Peyer's patch (tissue), 4 donors: ENCODE measurements around the gene SEMA3F. TPM values are rescaled to one million over a fixed set of nuclear protein-coding genes. Genes with fewer than 3 reads are reported as not detected.

Source experiments
- DNase-seq, 3 donors: peaks; one replicate each; pipeline ENCODE4 v3.0.0-alpha.2; 2017 to 2019
- H3K27ac ChIP-seq, 4 donors: fragments of 200-600 bp; sonication (generic); one replicate each; pipeline ENCODE4 v1.5.1; 2016 to 2019
- H3K27me3 ChIP-seq, 2 donors: fragments of 200-600 bp; sonication (generic); one replicate each; pipeline ENCODE4 v1.5.1; 2019
- H3K36me3 ChIP-seq, 3 donors: fragments of 200-600 bp; sonication (generic); one replicate each; pipeline ENCODE4 v1.5.1; 2016 to 2019
- H3K4me1 ChIP-seq, 4 donors: fragments of 200-600 bp; sonication (generic); one replicate each; pipeline ENCODE4 v1.5.1; 2016 to 2019
- H3K4me3 ChIP-seq, 4 donors: fragments of 200-600 bp; sonication (generic); 1 replicate in 3 of 4; 2 replicates in 1 of 4; pipeline ENCODE4 v1.5.1; 2016 to 2019; ENCODE audit warnings: mild to moderate bottlenecking in 1 of 4
- H3K9me3 ChIP-seq, 4 donors: fragments of 200-600 bp; sonication (generic); one replicate each; pipeline ENCODE4 v1.5.1; 2016 to 2019; ENCODE audit warnings: mild to moderate bottlenecking in 1 of 4
- POLR2A ChIP-seq, 2 donors: fragments of 450-650 bp; IDR thresholded peaks; one replicate each; pipeline ENCODE4 v1.5.1; 2017; ENCODE audit warnings: antibody characterized with exemption in 2 of 2, mild to moderate bottlenecking in 2 of 2, moderate library complexity in 2 of 2
- total RNA-seq, 4 donors: library from RNA; depleted of rRNA; stranded (reverse); fragments of >200 nt; gene quantifications; one replicate each; pipeline ENCODE4 v1.1.0, GENCODE V29; 2016
- TF ChIP-seq, protein P1 (sequence below), 6 experiments: fragments of 450-650 bp in 4 of 6; fragments of 200-600 bp in 2 of 6; sonication (generic) in 1 of 6; IDR thresholded peaks; one replicate each; pipeline ENCODE4 v1.5.1; 2017 to 2019; ENCODE audit warnings: antibody characterized with exemption in 6 of 6, mild to moderate bottlenecking in 3 of 6, moderate library complexity in 1 of 6

SEMA3F gene
- total RNA-seq, 4 donors from 2014 or later = 21.2 to 41.0 (median 23.2) TPM

GRCh38 chr3:50169858-50170257, 14.7 kb downstream of the SEMA3F start:
- Histone ChIP-seq H3K36me3 (no peaks in the 10 kb centered on the region), H3K27ac (peak overlapping the region in 2 of 4 donors; percentile 25 to 72), H3K4me3 (no peak overlapping the region), H3K27me3 (no peaks in the 10 kb centered on the region), H3K9me3 (no peaks in the 10 kb centered on the region), H3K4me1 (peaks cover 0 to 75% (median 11%) of the 10 kb centered on the region in 4 donors)
- no peak for TF ChIP-seq POLR2A (IDR thresholded peaks at IDR 0.05)
- TF ChIP-seq, protein P1, sequence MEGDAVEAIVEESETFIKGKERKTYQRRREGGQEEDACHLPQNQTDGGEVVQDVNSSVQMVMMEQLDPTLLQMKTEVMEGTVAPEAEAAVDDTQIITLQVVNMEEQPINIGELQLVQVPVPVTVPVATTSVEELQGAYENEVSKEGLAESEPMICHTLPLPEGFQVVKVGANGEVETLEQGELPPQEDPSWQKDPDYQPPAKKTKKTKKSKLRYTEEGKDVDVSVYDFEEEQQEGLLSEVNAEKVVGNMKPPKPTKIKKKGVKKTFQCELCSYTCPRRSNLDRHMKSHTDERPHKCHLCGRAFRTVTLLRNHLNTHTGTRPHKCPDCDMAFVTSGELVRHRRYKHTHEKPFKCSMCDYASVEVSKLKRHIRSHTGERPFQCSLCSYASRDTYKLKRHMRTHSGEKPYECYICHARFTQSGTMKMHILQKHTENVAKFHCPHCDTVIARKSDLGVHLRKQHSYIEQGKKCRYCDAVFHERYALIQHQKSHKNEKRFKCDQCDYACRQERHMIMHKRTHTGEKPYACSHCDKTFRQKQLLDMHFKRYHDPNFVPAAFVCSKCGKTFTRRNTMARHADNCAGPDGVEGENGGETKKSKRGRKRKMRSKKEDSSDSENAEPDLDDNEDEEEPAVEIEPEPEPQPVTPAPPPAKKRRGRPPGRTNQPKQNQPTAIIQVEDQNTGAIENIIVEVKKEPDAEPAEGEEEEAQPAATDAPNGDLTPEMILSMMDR (IDR thresholded peaks at IDR 0.05) = no peak
- DNase-seq = no peak

GRCh38 chr3:50170689-50171088, 15.6 kb downstream of the SEMA3F start:
- Histone ChIP-seq H3K4me1 (peaks cover 0 to 67% (median 10%) of the 10 kb centered on the region in 4 donors), H3K27me3 (no peaks in the 10 kb centered on the region), H3K36me3 (peaks cover 0 to 4% (median 0%) of the 10 kb centered on the region in 3 donors), H3K4me3 (no peak overlapping the region), H3K27ac (peak overlapping the region in 2 of 4 donors; percentile 48 to 72), H3K9me3 (no peaks in the 10 kb centered on the region)
- no peak for TF ChIP-seq POLR2A (IDR thresholded peaks at IDR 0.05)
- TF ChIP-seq, protein P1 (IDR thresholded peaks at IDR 0.05) = no peak
- DNase-seq = no peak

- Histone ChIP-seq H3K36me3 (peaks cover 0 to 4% (median 0%) of the 10 kb centered on the region in 3 donors), H3K4me1 (peaks cover 0 to 62% (median 5%) of the 10 kb centered on the region in 4 donors), H3K27me3 (no peaks in the 10 kb centered on the region), H3K4me3 (no peak overlapping the region), H3K27ac (peak overlapping the region in 3 of 4 donors; percentile 1 to 72 (median 48)), H3K9me3 (no peaks in the 10 kb centered on the region)
- no peak for TF ChIP-seq POLR2A (IDR thresholded peaks at IDR 0.05)
- TF ChIP-seq, protein P1 (IDR thresholded peaks at IDR 0.05) = no peak
- peak in 2 of 3 donors; percentile 69 to 81 for DNase-seq
Observed at GRCh38 chr3:50171540-50172301, 16.6 kb downstream of the SEMA3F start.

- peaks cover 0 to 4% (median 0%) of the 10 kb centered on the region in 3 donors for H3K36me3 ChIP-seq
- no peaks in the 10 kb centered on the region for H3K27me3 ChIP-seq
- H3K27ac ChIP-seq = peak overlapping the region in 1 of 4 donors; percentile 72
- TF ChIP-seq, protein P1 (IDR thresholded peaks at IDR 0.05) = no peak
- no peak for TF ChIP-seq POLR2A (IDR thresholded peaks at IDR 0.05)
- no peaks in the 10 kb centered on the region for H3K9me3 ChIP-seq
- H3K4me1 ChIP-seq = peaks cover 0 to 60% (median 5%) of the 10 kb centered on the region in 4 donors
- H3K4me3 ChIP-seq = no peak overlapping the region
- peak in 1 of 3 donors; percentile 63 for DNase-seq
Observed at GRCh38 chr3:50172626-50173220, 17.6 kb downstream of the SEMA3F start.

- DNase-seq = no peak
Observed at GRCh38 chr3:50173685-50174516, 18.8 kb downstream of the SEMA3F start.

More at GRCh38 chr3:50173685-50174516, 18.8 kb downstream of the SEMA3F start:
- TF ChIP-seq, protein P1 (IDR thresholded peaks at IDR 0.05) = no peak
- TF ChIP-seq POLR2A (IDR thresholded peaks at IDR 0.05) = no peak
- no peaks in the 10 kb centered on the region for H3K9me3 ChIP-seq
- H3K4me3 ChIP-seq = no peak overlapping the region
- H3K27ac ChIP-seq = no peak overlapping the region
- peaks cover 0 to 49% (median 5%) of the 10 kb centered on the region in 4 donors for H3K4me1 ChIP-seq
- no peaks in the 10 kb centered on the region for H3K27me3 ChIP-seq
- peaks cover 0 to 4% (median 0%) of the 10 kb centered on the region in 3 donors for H3K36me3 ChIP-seq
